SK-N-SH (cell line): ENCODE data around the gene FLNA. TPM values are rescaled to one million over a fixed set of nuclear protein-coding genes. Genes with fewer than 3 reads are reported as not detected.

Experiments used
- CTCF ChIA-PET: fragments of 300-600, 350-600 bp; formaldehyde crosslinking; extraction: SDS; loops from one replicate; lab custom pipeline; 2021; lab: Yijun Ruan, JAX
- POLR2A ChIA-PET: fragments of 350-600 bp; sonication (Branson Sonifier 250); formaldehyde crosslinking; extraction: SDS; loops from one replicate; lab custom pipeline; 2020; ENCODE audit warnings: antibody characterized with exemption, inconsistent platforms; lab: Yijun Ruan, JAX
- DNase-seq: peaks from one replicate; pipeline ENCODE4 v3.0.0; 2012
- H2AFZ ChIP-seq: fragments of 200-600 bp; sonication (generic); 2 replicates; pipeline ENCODE4 v1.8.1; 2016; ENCODE audit warnings: antibody characterized with exemption, mild to moderate bottlenecking, low read depth
- H3F3A ChIP-seq: fragments of 200-600 bp; sonication (generic); replicated peaks from 2 replicates; pipeline ENCODE3; 2016; ENCODE audit warnings: antibody characterized with exemption, mild to moderate bottlenecking; ENCODE audit not compliant: insufficient read depth
- H3K27ac ChIP-seq, 2 experiments: fragments of 200-500 bp in 1 of 2; fragments of 200-600 bp in 1 of 2; sonication (Bioruptor generic) in 1 of 2; sonication (generic), shearing (Covaris generic) in 1 of 2; 2 replicates each; pipeline versions ENCODE4 v1.5.1 to v1.6.1; 2014 to 2016; ENCODE audit warnings: low read depth in 2 of 2, inconsistent platforms in 1 of 2, low read length in 1 of 2, mild to moderate bottlenecking in 1 of 2, mixed read lengths in 1 of 2
- H3K27me3 ChIP-seq: fragments of 200-600 bp; sonication (generic), shearing (Covaris generic); 2 replicates; pipeline ENCODE4 v1.6.1; 2016; ENCODE audit warnings: mixed run types; ENCODE audit not compliant: insufficient read depth
- H3K36me3 ChIP-seq, 2 experiments: fragments of 200-500 bp in 1 of 2; fragments of 200-600 bp in 1 of 2; sonication (Bioruptor generic) in 1 of 2; sonication (generic) in 1 of 2; replicated peaks in 1 of 2; 2 replicates each; pipeline versions ENCODE3 to v1.5.1; 2014 to 2016; ENCODE audit warnings: low read length in 1 of 2, mild to moderate bottlenecking in 1 of 2; ENCODE audit not compliant: insufficient read depth in 2 of 2, control insufficient read depth in 1 of 2
- H3K4me1 ChIP-seq, 2 experiments: fragments of 200-500 bp in 1 of 2; fragments of 200-600 bp in 1 of 2; sonication (Bioruptor generic) in 1 of 2; sonication (generic), shearing (Covaris generic) in 1 of 2; 2 replicates each; pipeline versions ENCODE4 v1.5.1 to v1.6.1; 2014 to 2016; ENCODE audit warnings: low read depth in 1 of 2, low read length in 1 of 2, mixed run types in 1 of 2; ENCODE audit not compliant: insufficient read depth in 2 of 2, control insufficient read depth in 1 of 2
- H3K4me2 ChIP-seq: fragments of 200-600 bp; sonication (generic), shearing (Covaris generic); 2 replicates; pipeline ENCODE4 v1.6.1; 2017; ENCODE audit warnings: mixed run types
- H3K4me3 ChIP-seq, 2 experiments: fragments of 200-500 bp in 1 of 2; fragments of 200-600 bp in 1 of 2; sonication (Bioruptor generic) in 1 of 2; sonication (generic), shearing (Covaris generic) in 1 of 2; 2 replicates each; pipeline versions ENCODE4 v1.5.1 to v1.8.1; 2014 to 2016; ENCODE audit warnings: low read depth in 2 of 2, inconsistent platforms in 1 of 2, low read length in 1 of 2, mild to moderate bottlenecking in 1 of 2, mixed read lengths in 1 of 2, moderate library complexity in 1 of 2
- H3K79me2 ChIP-seq: fragments of 200-600 bp; sonication (generic); 2 replicates; pipeline ENCODE4 v1.8.1; 2017; ENCODE audit warnings: mild to moderate bottlenecking; ENCODE audit not compliant: insufficient read depth
- H3K9ac ChIP-seq: fragments of 200-600 bp; sonication (generic); 2 replicates; pipeline ENCODE4 v1.6.1; 2017; ENCODE audit warnings: mixed run types
- H3K9me2 ChIP-seq: fragments of 200-600 bp; sonication (generic); 2 replicates; pipeline ENCODE4 v1.6.1; 2017; ENCODE audit warnings: mixed run types
- H3K9me3 ChIP-seq: fragments of 200-600 bp; sonication (generic); 2 replicates; pipeline ENCODE4 v1.6.1; 2017; ENCODE audit warnings: mixed run types, mild to moderate bottlenecking, moderate library complexity
- H4K20me1 ChIP-seq: fragments of 200-600 bp; sonication (generic); 2 replicates; pipeline ENCODE4 v1.6.1; 2017; ENCODE audit warnings: mild to moderate bottlenecking, mixed run types; ENCODE audit not compliant: insufficient read depth
- CHD2 ChIP-seq: fragments of 150-350 bp; IDR thresholded peaks from 2 replicates; pipeline ENCODE4 v1.6.1; 2018; ENCODE audit warnings: low read length; ENCODE audit not compliant: partially characterized antibody
- ELF1 ChIP-seq: IDR thresholded peaks from 2 replicates; pipeline ENCODE4 v1.4.0; 2012
- EZH2phosphoT487 ChIP-seq: fragments of 200-600 bp; sonication (generic); IDR thresholded peaks from 2 replicates; pipeline ENCODE4 v1.6.1; 2017; ENCODE audit warnings: low read depth, mixed run types, mild to moderate bottlenecking, antibody characterized with exemption, moderate library complexity, borderline replicate concordance
- FOSL2 ChIP-seq: IDR thresholded peaks from 2 replicates; pipeline ENCODE4 v1.4.0; 2012; ENCODE audit warnings: low read depth, mild to moderate bottlenecking, moderate library complexity, borderline replicate concordance
- GABPA ChIP-seq: IDR thresholded peaks from 2 replicates; pipeline ENCODE4 v1.4.0; 2012; ENCODE audit warnings: low read depth, mild to moderate bottlenecking
- GATA2 ChIP-seq: sonication (generic); formaldehyde crosslinking; IDR thresholded peaks from 2 replicates; pipeline ENCODE4 v1.5.0; 2020; ENCODE audit warnings: mild to moderate bottlenecking, missing genetic modification reagents
- JUND ChIP-seq: IDR thresholded peaks from 2 replicates; pipeline ENCODE4 v1.4.0; 2012
- MEF2A ChIP-seq: IDR thresholded peaks from 2 replicates; pipeline ENCODE4 v1.4.0; 2012; ENCODE audit warnings: low read depth, borderline replicate concordance
- NFIC ChIP-seq: IDR thresholded peaks from 2 replicates; pipeline ENCODE4 v1.4.0; 2012; ENCODE audit warnings: borderline replicate concordance
- NRF1 ChIP-seq: IDR thresholded peaks from 2 replicates; pipeline ENCODE4 v1.6.1; 2012; ENCODE audit warnings: low read depth, mild to moderate bottlenecking, low read length
- RAD21 ChIP-seq: IDR thresholded peaks from 2 replicates; pipeline ENCODE4 v1.6.1; 2012; ENCODE audit warnings: mild to moderate bottlenecking, low read length
- RCOR1 ChIP-seq: fragments of 150-350 bp; IDR thresholded peaks from 2 replicates; pipeline ENCODE4 v1.6.1; 2017; ENCODE audit warnings: antibody characterized with exemption, low read length
- RFX5 ChIP-seq: IDR thresholded peaks from 2 replicates; pipeline ENCODE4 v1.6.1; 2012; ENCODE audit warnings: mild to moderate bottlenecking, improper control_type of control experiment, low read length
- SMC3 ChIP-seq: IDR thresholded peaks from 2 replicates; pipeline ENCODE4 v1.6.1; 2012; ENCODE audit warnings: low read depth, low read length, improper control_type of control experiment
- TAF1 ChIP-seq: IDR thresholded peaks from 2 replicates; pipeline ENCODE4 v1.6.1; 2012; ENCODE audit warnings: low read depth, mild to moderate bottlenecking, low read length, moderate library complexity, borderline replicate concordance
- WGBS: methylation state at CpG from one replicate; pipeline ENCODE4 v1.1.6; 2017; ENCODE audit warnings: low lambda C conversion rate; 5-methylcytosine and 5-hydroxymethylcytosine counted together
- polyA plus RNA-seq, 3 experiments: library from polyadenylated mRNA; depleted of rRNA; stranded (reverse); fragments of >200 nt; gene quantifications; 2 replicates each; pipeline ENCODE4 v1.2.3, GENCODE V29; 2012
- TF ChIP-seq, protein P1 (sequence below): IDR thresholded peaks from 2 replicates; pipeline ENCODE4 v1.4.0; 2012; ENCODE audit warnings: low read depth, borderline replicate concordance
- TF ChIP-seq, protein P2 (sequence below): IDR thresholded peaks from 2 replicates; pipeline ENCODE4 v1.4.0; 2012; ENCODE audit warnings: low read depth, borderline replicate concordance
- TF ChIP-seq, protein P3 (sequence below): IDR thresholded peaks from 2 replicates; pipeline ENCODE4 v1.6.1; 2012; ENCODE audit warnings: mild to moderate bottlenecking, low read depth, low read length, moderate library complexity

The FLNA gene
- polyA plus RNA-seq, 1 of the 3 experiments (the other 2 are of a cell fraction) = 550 TPM

DNA sequence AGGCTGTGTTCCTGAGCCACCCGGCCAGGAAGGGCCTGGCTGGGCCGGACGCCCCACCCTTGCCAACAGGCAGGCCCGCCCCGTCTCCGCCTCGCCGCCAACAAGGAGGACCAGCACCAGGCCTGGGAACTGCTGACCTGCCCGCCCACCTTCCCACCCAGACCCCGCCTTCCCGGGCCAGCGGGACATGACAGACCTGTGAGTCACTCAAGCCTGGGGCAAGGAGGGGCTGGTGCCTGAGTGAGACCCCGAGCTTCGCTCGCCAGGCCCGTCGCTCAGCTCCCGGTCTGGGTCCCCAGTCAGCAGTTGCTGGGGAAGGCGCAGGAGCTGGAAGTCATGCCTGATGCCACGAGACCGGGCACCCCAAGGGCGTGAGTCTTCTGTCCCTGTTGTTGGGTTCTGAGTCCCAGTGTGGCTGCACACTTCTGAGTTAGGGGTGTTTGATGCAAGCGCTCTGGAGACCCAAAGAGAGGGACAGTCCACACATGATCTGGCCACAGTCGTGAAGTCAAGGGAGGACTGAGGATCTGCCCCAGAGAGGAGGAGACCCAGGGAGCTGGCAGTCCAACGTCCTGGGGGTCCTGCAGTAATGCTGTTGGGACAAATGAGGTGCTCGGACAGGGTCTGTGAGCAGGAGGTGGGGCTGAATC, 34.9 kb upstream of the FLNA start, which contains the start of gene DNASE1L1 (continued):
- TF ChIP-seq SMC3 = no peak
- TF ChIP-seq, protein P1, sequence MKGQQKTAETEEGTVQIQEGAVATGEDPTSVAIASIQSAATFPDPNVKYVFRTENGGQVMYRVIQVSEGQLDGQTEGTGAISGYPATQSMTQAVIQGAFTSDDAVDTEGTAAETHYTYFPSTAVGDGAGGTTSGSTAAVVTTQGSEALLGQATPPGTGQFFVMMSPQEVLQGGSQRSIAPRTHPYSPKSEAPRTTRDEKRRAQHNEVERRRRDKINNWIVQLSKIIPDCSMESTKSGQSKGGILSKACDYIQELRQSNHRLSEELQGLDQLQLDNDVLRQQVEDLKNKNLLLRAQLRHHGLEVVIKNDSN = no peak
- TF ChIP-seq CHD2 = no peak
- TF ChIP-seq JUND = peak; percentile 72
- TF ChIP-seq RCOR1 = no peak
- TF ChIP-seq, protein P2, sequence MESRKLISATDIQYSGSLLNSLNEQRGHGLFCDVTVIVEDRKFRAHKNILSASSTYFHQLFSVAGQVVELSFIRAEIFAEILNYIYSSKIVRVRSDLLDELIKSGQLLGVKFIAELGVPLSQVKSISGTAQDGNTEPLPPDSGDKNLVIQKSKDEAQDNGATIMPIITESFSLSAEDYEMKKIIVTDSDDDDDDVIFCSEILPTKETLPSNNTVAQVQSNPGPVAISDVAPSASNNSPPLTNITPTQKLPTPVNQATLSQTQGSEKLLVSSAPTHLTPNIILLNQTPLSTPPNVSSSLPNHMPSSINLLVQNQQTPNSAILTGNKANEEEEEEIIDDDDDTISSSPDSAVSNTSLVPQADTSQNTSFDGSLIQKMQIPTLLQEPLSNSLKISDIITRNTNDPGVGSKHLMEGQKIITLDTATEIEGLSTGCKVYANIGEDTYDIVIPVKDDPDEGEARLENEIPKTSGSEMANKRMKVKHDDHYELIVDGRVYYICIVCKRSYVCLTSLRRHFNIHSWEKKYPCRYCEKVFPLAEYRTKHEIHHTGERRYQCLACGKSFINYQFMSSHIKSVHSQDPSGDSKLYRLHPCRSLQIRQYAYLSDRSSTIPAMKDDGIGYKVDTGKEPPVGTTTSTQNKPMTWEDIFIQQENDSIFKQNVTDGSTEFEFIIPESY = no peak
- no peak for TF ChIP-seq GATA2 (CRISPR knock-in tag)
- TF ChIP-seq RAD21 = no peak
- TF ChIP-seq, all 33 proteins: peak for 5

DNA sequence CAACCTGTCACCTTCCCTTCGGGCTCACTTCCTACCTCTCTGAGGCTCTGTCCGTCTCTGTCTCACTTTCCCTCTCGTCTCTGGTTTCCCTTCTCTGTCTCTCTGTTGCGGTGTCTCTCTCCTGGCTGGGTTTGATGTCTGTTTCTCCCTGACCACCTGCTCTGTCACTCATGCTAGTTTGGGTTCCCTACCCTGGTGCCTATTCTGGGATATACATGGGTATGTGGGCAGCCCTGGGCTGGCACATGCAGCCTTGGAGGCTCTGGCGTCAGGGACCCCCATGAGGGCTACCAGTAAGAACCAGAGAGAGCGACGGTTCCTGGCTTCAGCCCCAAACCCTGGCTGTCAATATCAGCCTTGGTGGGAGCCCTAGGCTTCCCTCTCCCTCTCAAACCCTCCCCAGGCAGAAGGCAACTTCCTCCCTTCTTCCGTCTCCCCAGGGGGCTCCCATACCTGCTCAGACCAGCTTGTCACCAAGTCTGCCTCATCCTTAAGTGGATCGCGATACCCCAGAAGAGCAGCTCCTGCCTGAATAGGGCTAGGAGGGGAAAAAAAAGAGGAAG, 34.3 kb upstream of the FLNA start:
- H3K4me3 ChIP-seq = peak overlapping the region; percentile 38 to 60; a peak in 3 of 4 replicates
- H3K9ac ChIP-seq = peak overlapping the region; percentile 67
- no peaks in the 10 kb centered on the region for H3K9me2 ChIP-seq
- H3K27me3 ChIP-seq = no peaks in the 10 kb centered on the region; the same call in 1 of the 2 replicates
- no peaks in the 10 kb centered on the region for H3K36me3 ChIP-seq
- H3K4me1 ChIP-seq = peaks cover 4 to 9% of the 10 kb centered on the region in 2 experiments; a peak in 1 of 4 replicates
- DNase-seq = no peak
- no peaks in the 10 kb centered on the region for H3F3A ChIP-seq
- no peaks in the 10 kb centered on the region for H4K20me1 ChIP-seq
- POLR2A ChIA-PET = interaction anchor here (5.0 kb wide), 1 partner anchor 8 kb away, joined by 25 read pairs; no protein-coding TSS in a partner anchor
- CTCF ChIA-PET = interaction anchor here (1.0 to 1.3 kb wide), 3 partner anchors 9 to 20 kb away, joined by 3 to 4 read pairs (median 4); partner anchors contain the start of gene RPL10
- H3K4me2 ChIP-seq = peak overlapping the region; percentile 91
- TF ChIP-seq TAF1 (no peak), FOSL2 (no peak), NFIC (no peak), NRF1 (no peak), RFX5 (no peak), ELF1 (no peak), JUND (no peak), MEF2A (no peak), EZH2phosphoT487 (no peak), GATA2 (CRISPR knock-in tag) (no peak), RCOR1 (no peak), GABPA (no peak)
- TF ChIP-seq, protein P3, sequence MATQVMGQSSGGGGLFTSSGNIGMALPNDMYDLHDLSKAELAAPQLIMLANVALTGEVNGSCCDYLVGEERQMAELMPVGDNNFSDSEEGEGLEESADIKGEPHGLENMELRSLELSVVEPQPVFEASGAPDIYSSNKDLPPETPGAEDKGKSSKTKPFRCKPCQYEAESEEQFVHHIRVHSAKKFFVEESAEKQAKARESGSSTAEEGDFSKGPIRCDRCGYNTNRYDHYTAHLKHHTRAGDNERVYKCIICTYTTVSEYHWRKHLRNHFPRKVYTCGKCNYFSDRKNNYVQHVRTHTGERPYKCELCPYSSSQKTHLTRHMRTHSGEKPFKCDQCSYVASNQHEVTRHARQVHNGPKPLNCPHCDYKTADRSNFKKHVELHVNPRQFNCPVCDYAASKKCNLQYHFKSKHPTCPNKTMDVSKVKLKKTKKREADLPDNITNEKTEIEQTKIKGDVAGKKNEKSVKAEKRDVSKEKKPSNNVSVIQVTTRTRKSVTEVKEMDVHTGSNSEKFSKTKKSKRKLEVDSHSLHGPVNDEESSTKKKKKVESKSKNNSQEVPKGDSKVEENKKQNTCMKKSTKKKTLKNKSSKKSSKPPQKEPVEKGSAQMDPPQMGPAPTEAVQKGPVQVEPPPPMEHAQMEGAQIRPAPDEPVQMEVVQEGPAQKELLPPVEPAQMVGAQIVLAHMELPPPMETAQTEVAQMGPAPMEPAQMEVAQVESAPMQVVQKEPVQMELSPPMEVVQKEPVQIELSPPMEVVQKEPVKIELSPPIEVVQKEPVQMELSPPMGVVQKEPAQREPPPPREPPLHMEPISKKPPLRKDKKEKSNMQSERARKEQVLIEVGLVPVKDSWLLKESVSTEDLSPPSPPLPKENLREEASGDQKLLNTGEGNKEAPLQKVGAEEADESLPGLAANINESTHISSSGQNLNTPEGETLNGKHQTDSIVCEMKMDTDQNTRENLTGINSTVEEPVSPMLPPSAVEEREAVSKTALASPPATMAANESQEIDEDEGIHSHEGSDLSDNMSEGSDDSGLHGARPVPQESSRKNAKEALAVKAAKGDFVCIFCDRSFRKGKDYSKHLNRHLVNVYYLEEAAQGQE = no peak
- H3K27ac ChIP-seq = peak overlapping the region in 1 of 2 experiments; percentile 64; a peak in 1 of 4 replicates
- peak overlapping the region; percentile 30; the same call in 1 of the 2 replicates for H2AFZ ChIP-seq
- peaks cover 23% of the 10 kb centered on the region for H3K79me2 ChIP-seq
- no peaks in the 10 kb centered on the region for H3K9me3 ChIP-seq
- WGBS = 45% methylated on average over 7 of the region's 10 CpGs
